Right atrium auricular region (tissue), 2 donors: ENCODE measurements around the gene GJB5. TPM values are rescaled to one million over a fixed set of nuclear protein-coding genes. Genes with fewer than 3 reads are reported as not detected.
A peak's percentile ranks its signal among the peaks of the same experiment; 100 is the strongest.

Experiments used
- DNase-seq: peaks from one replicate; pipeline ENCODE4 v3.0.0-alpha.2; 2019; ENCODE audit warnings: low spot score
- H3K27ac ChIP-seq, 2 donors: fragments of 200-600 bp; sonication (generic); 1 replicate in 1 of 2; 2 replicates in 1 of 2; pipeline ENCODE4 v1.5.1; 2016 to 2019
- H3K27me3 ChIP-seq, 2 donors: fragments of 200-600 bp; sonication (generic); one replicate each; pipeline versions ENCODE4 v1.5.1 to v1.6.0; 2017 to 2019
- H3K36me3 ChIP-seq: fragments of 200-600 bp; sonication (generic); one replicate; pipeline ENCODE4 v1.5.1; 2016
- H3K4me1 ChIP-seq, 2 donors: fragments of 200-600 bp; sonication (generic); one replicate each; pipeline versions ENCODE4 v1.5.1 to v1.6.0; 2017 to 2019
- H3K4me3 ChIP-seq, 2 donors: fragments of 200-600 bp; sonication (generic); 1 replicate in 1 of 2; 2 replicates in 1 of 2; pipeline ENCODE4 v1.5.1; 2017 to 2019; ENCODE audit warnings: mild to moderate bottlenecking in 1 of 2, moderate library complexity in 1 of 2
- H3K9me3 ChIP-seq, 2 donors: fragments of 200-600 bp; sonication (generic); one replicate each; pipeline ENCODE4 v1.5.1; 2019
- CTCF ChIP-seq, 2 donors: fragments of 200-600 bp; sonication (generic); IDR thresholded peaks; one replicate each; pipeline ENCODE4 v1.5.1; 2019; ENCODE audit warnings: antibody characterized with exemption in 2 of 2
- total RNA-seq, 2 donors: library from RNA; depleted of rRNA; stranded (reverse); fragments of >200 nt; gene quantifications; one replicate each; pipeline ENCODE4 v1.1.0, GENCODE V29; 2016

Gene GJB5
- total RNA-seq, 2 donors from 2014 or later, result not detected

GRCh38 chr1:34787461-34788420 lies 32.9 kb downstream of the GJB5 start:
- DNase-seq, result no peak
- H3K9me3 ChIP-seq, result no peaks in the 10 kb centered on the region
- TF ChIP-seq CTCF (IDR thresholded peaks at IDR 0.05), result peak in 1 of 2 donors; percentile 53

GRCh38 chr1:34790985-34791384 lies 36.1 kb downstream of the GJB5 start:
- Histone ChIP-seq H3K27ac (peak overlapping the region in 1 of 2 donors; percentile 67), H3K36me3 (no peaks in the 10 kb centered on the region), H3K4me3 (no peak overlapping the region), H3K27me3 (no peaks in the 10 kb centered on the region), H3K4me1 (peaks cover 0 to 19% of the 10 kb centered on the region in 2 donors), H3K9me3 (no peaks in the 10 kb centered on the region)
- no peak for TF ChIP-seq CTCF (IDR thresholded peaks at IDR 0.05)
- DNase-seq, result no peak

More at GRCh38 chr1:34787461-34788420, 32.9 kb downstream of the GJB5 start:
- H3K36me3 ChIP-seq, result no peaks in the 10 kb centered on the region
- H3K4me3 ChIP-seq, result no peak overlapping the region
- no peaks in the 10 kb centered on the region for H3K27me3 ChIP-seq
- H3K27ac ChIP-seq, result no peak overlapping the region
- peaks cover 0 to 15% of the 10 kb centered on the region in 2 donors for H3K4me1 ChIP-seq

- H3K4me1 ChIP-seq, result peaks cover 0 to 15% of the 10 kb centered on the region in 2 donors
- peak overlapping the region; percentile 67 to 75 for H3K27ac ChIP-seq
- no peaks in the 10 kb centered on the region for H3K36me3 ChIP-seq
- TF ChIP-seq CTCF (IDR thresholded peaks at IDR 0.05), result no peak
- no peak for DNase-seq
- no peaks in the 10 kb centered on the region for H3K27me3 ChIP-seq
- H3K4me3 ChIP-seq, result peak overlapping the region in 1 of 2 donors; percentile 55
- no peaks in the 10 kb centered on the region for H3K9me3 ChIP-seq
These were observed 37.6 kb downstream of the GJB5 start for GRCh38 chr1:34792424-34792823.

- Histone ChIP-seq H3K4me3 (peak within 1 kb of the TSS; percentile 45 to 55), H3K27ac (peak within 1 kb of the TSS; percentile 67 to 75), H3K9me3 (no peaks in the 10 kb centered on the region), H3K4me1 (peaks cover 0 to 15% of the 10 kb centered on the region in 2 donors), H3K27me3 (no peaks in the 10 kb centered on the region), H3K36me3 (no peaks in the 10 kb centered on the region)
- DNase-seq, result no peak
- no peak for TF ChIP-seq CTCF (IDR thresholded peaks at IDR 0.05)
These were observed 38.3 kb downstream of the GJB5 start, which contains the start of gene GJA4 for GRCh38 chr1:34792868-34793727. TSS of gene GJA4 (plus strand) at chr1:34792999. CDS start at chr1:34794214, 1,215 bp downstream.

GRCh38 chr1:34794001-34794789 lies 39.3 kb downstream of the GJB5 start:
- peaks cover 0 to 15% of the 10 kb centered on the region in 2 donors for H3K4me1 ChIP-seq
- H3K36me3 ChIP-seq, result no peaks in the 10 kb centered on the region
- no peak for TF ChIP-seq CTCF (IDR thresholded peaks at IDR 0.05)
- peak overlapping the region; percentile 45 to 55 for H3K4me3 ChIP-seq
- no peaks in the 10 kb centered on the region for H3K27me3 ChIP-seq
- peak overlapping the region; percentile 67 to 75 for H3K27ac ChIP-seq
- H3K9me3 ChIP-seq, result no peaks in the 10 kb centered on the region
- no peak for DNase-seq
